GM18526 (cell line): Measurements from ENCODE around the gene SMIM28.

Experiments used
- POLR2A ChIP-seq: IDR thresholded peaks from 3 replicates; pipeline ENCODE4 v1.6.1; 2011; ENCODE audit not compliant: insufficient read length; ENCODE audit errors: extremely low read depth

Gene SMIM28

GRCh38 chr6:138410972-138411880, 33.5 kb downstream of the SMIM28 start:
- no peak for TF ChIP-seq POLR2A

DNA sequence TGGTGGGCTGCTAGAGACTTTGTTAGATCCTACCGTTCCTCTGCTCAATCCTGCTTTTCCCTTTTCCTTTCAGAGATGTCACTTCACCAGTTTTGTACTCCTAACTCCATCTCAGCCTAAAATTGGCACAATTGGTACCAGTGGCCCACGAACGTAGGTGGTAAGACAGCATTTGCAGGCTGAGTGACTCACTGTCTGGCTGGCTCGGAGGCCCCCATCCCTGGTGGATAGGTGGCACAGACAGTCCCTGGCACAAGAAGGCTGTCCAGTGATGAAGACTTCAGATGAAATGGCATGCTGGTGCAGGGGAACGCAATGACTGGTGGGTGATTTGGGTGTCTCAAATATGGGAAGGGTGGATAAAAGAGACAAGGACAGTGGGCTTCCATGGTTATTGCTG, 37.4 kb downstream of the SMIM28 start:
- no peak for TF ChIP-seq POLR2A

DNA sequence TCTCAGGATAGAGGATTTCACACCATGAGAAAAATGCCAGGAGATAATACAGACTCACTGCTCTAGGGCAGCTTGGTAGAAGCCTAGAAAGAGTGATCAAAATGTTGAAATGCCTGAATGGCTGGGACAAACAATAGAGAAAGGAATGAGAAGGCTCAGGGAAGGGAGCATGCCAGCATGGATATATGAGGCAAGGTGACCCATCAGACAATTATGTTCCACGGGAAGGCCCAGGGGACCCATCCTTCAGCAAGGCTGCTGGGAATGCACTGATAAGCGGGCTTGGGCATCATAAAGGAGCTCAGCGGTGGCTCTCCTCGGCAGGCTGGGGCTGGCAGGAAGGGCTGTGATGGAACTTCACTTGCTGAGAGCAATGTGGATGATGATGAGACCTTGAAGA, 38.5 kb downstream of the SMIM28 start:
- TF ChIP-seq POLR2A, result no peak

DNA sequence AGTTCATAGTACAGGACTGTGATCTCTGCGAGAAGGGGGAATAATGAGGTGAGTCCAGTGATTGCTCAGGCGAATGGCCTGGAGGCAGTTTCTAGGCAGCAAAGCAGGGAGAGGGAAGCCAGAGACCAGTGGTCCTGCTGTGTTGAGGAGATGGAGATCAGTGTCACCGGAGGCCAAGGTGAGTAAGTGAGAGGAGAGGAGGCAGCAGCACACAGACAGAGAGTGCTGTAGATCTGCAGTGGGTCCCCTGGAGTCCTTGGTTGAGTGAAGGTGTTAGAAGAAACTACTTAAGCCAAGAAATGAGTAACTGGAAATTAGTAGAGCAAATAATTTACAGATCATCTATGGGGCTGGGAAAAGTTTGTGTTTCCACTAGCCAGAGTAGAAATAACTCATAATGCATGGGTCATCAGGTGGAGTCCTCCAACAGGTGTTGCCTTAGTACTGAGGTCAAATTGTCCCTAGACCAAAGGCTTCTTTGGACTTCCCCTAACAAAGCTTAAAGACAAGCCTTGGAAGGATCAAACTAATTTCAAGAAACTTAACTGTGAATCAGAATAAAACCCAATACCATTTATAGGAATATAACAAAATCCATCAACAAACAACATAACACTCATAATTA, 39.9 kb downstream of the SMIM28 start:
- no peak for TF ChIP-seq POLR2A

- TF ChIP-seq POLR2A, result no peak
Measured at GRCh38 chr6:138418118-138418742, 40.5 kb downstream of the SMIM28 start.

DNA sequence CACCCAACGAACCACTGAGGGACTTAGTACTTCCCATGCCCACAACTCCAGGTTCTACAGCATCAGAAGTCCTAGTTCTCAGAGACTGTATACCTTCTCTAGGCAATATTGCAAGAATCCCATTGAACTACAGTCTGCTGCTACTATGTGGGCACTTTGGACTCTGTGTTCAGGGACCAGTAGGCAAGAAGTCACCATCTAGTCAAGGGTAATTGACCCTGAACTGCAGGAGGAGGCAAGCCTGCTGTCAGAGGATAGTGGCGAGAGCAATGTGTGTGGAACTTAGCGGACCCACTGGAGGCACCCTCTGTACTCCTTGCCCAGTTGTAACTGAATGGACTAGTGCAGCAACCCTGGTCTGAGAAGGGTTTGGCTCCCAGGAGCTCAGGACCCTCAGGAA, 42.1 kb downstream of the SMIM28 start:
- no peak for TF ChIP-seq POLR2A

GRCh38 chr6:138420356-138420755, 42.7 kb downstream of the SMIM28 start:
- TF ChIP-seq POLR2A, result no peak

DNA sequence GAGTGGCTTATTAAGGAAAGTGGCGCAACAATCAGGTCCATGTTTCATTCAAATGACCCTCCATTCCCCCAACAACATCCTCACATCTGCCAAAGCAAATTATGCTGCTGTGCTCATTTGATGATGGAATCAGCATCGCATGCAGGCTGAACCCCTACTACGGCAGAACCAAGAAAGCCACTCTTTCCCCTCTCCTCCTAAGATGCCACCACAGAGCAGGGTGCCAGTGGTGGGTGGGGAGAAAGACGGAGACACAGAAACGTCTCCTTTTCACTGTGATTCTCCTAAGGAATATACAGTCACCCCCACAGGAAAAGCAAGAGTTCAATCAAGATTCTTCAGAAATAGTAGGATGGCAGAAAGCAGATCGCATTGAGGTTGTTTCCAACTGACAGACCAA, 43.4 kb downstream of the SMIM28 start:
- no peak for TF ChIP-seq POLR2A

DNA sequence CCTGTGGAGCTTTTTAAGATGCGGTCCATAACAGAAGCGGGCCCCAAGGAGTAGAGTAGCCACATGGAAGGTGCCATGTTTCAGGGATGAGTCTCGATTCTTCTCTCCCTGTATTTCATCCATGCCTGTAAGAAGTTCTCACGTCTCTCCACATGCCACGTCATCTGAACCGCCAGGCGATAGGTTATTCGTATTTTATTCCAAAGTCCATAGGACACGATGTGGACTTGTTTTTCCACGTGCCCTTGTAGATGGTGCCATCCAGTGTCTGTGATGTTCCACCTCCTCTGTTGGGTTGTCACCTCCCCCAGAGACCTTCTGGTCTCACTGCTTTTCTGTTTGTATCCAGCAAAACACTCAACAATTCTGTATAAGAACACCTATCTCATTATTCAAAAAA, 43.9 kb downstream of the SMIM28 start:
- no peak for TF ChIP-seq POLR2A

DNA sequence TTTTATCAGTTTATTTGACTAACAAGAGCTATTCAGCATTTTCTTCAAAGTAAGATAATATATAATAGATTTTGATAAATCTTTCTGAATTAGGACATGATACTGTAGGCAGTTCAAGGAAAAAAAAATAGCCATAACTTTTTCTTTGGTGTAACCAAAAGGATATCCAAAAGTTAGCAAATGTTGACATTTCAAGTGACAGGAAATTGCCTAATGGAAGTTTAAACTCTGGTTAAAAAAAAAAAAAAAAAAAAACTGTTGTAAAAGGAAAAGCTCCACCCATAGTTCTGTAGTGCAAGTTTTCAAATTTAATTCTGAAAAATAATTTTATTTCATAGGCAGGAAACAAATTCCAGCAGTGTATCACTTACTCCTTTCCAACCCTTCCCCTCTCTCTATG, 45.2 kb downstream of the SMIM28 start:
- TF ChIP-seq POLR2A, result no peak

- TF ChIP-seq POLR2A, result no peak
Measured at GRCh38 chr6:138424004-138424904, 46.5 kb downstream of the SMIM28 start.

DNA sequence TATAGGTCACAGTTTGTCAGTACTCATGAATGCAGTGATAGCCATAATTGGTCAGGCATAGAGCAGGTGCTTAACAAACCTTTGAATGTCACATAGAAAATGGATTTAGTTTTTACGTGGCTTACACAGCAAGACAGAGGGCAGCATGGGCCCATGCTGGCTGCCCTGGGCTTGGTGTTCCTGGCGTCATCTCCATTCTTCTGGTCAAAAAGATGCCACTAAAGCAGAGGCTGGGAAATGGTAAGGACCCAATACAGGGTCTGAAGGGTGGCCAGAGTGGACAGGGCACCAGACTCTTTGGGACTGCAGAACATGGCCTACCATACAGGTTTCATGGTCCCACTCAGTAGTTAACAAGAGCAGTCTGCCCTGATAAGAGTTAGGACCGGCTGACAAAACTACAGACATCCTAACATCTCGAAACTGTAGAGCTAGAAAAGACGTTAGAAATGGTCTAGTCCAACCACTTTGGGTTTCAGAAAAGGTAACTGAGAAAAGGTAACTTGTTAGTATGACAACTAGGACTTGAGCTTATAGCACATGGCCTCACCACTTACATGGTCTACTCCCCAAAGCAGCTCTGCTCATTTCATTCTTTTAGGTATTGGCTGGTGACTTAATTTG, 48.9 kb downstream of the SMIM28 start:
- TF ChIP-seq POLR2A, result no peak

DNA sequence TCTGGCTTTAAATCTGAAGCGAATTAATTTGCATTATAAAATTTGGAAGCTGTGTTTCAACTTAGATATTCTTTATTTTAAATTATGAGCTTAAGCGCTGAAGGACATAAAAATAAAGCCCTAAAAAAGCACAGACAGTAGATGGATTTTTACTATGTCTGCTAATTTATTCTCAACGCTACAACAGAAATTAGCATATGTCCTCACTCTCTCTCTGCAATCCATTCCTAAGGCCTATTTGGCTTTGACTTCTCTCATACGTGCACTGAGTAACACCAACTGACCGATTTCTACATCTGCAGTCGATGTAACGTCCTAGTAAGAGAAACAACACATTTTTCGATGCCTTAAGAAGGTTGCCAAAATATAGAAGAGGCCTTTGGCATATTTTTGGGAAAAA, 50.0 kb downstream of the SMIM28 start:
- TF ChIP-seq POLR2A, result no peak

GRCh38 chr6:138428944-138429598, 51.4 kb downstream of the SMIM28 start:
- TF ChIP-seq POLR2A, result no peak
